Heart left ventricle (tissue), 13 donors: Measurements from ENCODE around the gene NOXA1.
"Not testable (repeated sequence)": the region's sequence is repeated elsewhere in the genome, so short reads cannot be mapped to it uniquely, and the experiment has no call there.

Experiments used
- POLR2A ChIP-seq, 2 donors: fragments of 450-650 bp; IDR thresholded peaks; one replicate each; pipeline ENCODE4 v1.6.1; 2017; ENCODE audit warnings: antibody characterized with exemption in 2 of 2, mild to moderate bottlenecking in 2 of 2, moderate library complexity in 2 of 2
- TF ChIP-seq, protein P1 (sequence below), 12 donors: fragments of 200-600 bp; sonication (generic) in 4 of 12; IDR thresholded peaks; one replicate each; pipeline versions ENCODE4 v1.5.0 to v1.8.0; 2018 to 2022; ENCODE audit warnings: antibody characterized with exemption in 12 of 12, mild to moderate bottlenecking in 5 of 12
- donor health status: ischemic (EF 13 %, LVEDD 7.1; RV severe dilation, severe dysfunction).
- donor health status: DM: no; HTN: yes; CAD: no.
- donor health status: DM: no; HTN: no; CAD: no.
- donor health status: ischemic (EF 25% LVEDD 6.9; RV normal size, moderate dysfunction).
- donor health status: ischemic (EF 25% LVEDD 5.7; RV mildly dilated, moderate dysfunction).
- donor health status: ischemic (EF 35%, LVEDD 5.7; RV mildly dilated, moderate dysfunction).
- donor health status: nonischemic (EF 11% LVEDD 7.7; RV severe dilation, severe dysfunction).
- donor health status: DM: yes; HTN: yes; CAD: no.
- donor health status: PGD.
- donor health status: ischemic (EF 29% LVEDD 5.4; RV normal size, mild dysfunction).
- donor health status: nonischemic (EF 23%, LVEDD 6.1; RV moderate dilation, normal function).

DNA sequence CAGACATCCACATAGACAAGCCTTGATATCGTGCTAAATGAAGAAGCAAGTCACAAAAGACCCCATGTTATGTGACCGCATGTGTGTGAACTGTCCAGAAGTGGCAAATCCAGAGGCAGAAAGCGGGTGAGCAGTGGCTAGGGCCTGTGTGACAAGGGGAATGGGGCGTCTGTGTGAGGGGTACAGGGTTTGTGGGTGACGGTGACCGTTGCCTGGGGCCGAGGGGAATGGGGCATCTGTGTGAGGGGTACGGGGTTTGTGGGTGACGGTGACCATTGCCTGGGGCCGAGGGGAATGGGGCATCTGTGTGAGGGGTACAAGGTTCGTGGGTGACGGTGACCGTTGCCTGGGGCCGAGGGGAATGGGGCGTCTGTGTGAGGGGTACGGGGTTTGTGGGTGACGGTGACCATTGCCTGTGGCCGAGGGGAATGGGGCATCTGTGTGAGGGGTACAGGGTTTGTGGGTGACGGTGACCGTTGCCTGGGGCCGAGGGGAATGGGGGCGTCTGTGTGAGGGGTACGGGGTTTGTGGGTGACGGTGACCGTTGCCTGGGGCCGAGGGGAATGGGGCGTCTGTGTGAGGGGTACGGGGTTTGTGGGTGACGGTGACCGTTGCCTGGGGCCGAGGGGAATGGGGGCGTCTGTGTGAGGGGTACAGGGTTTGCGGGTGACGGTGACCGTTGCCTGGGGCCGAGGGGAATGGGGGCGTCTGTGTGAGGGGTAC is 44.3 kb upstream of the NOXA1 start:
- TF ChIP-seq POLR2A (IDR thresholded peaks at IDR 0.05): not testable (repeated sequence)
- TF ChIP-seq, protein P1, sequence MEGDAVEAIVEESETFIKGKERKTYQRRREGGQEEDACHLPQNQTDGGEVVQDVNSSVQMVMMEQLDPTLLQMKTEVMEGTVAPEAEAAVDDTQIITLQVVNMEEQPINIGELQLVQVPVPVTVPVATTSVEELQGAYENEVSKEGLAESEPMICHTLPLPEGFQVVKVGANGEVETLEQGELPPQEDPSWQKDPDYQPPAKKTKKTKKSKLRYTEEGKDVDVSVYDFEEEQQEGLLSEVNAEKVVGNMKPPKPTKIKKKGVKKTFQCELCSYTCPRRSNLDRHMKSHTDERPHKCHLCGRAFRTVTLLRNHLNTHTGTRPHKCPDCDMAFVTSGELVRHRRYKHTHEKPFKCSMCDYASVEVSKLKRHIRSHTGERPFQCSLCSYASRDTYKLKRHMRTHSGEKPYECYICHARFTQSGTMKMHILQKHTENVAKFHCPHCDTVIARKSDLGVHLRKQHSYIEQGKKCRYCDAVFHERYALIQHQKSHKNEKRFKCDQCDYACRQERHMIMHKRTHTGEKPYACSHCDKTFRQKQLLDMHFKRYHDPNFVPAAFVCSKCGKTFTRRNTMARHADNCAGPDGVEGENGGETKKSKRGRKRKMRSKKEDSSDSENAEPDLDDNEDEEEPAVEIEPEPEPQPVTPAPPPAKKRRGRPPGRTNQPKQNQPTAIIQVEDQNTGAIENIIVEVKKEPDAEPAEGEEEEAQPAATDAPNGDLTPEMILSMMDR (IDR thresholded peaks at IDR 0.05): not testable (repeated sequence)
